ENCODE results near the gene SUSD6.
"Not testable (repeated sequence)": the region's sequence is repeated elsewhere in the genome, so short reads cannot be mapped to it uniquely, and the experiment has no call there.

SUSD6 gene

GRCh38 chr14:69694730-69695281, 83.4 kb downstream of the SUSD6 start:
- peak; percentile 73 for DNase-seq (ENCODE audit: low spot score)

GRCh38 chr14:69695322-69696203, 84.2 kb downstream of the SUSD6 start:
- no peak for DNase-seq (ENCODE audit: low spot score)

- DNase-seq (ENCODE audit: low spot score) = no peak
Observed at GRCh38 chr14:69696204-69696527, 84.8 kb downstream of the SUSD6 start.

- DNase-seq (ENCODE audit: low spot score) = no peak
Observed at GRCh38 chr14:69696633-69697557, 85.5 kb downstream of the SUSD6 start.

GRCh38 chr14:69698572-69698971, 87.2 kb downstream of the SUSD6 start:
- no peak for DNase-seq (ENCODE audit: low spot score)

- DNase-seq (ENCODE audit: low spot score) = not testable (repeated sequence)
Observed at GRCh38 chr14:69699243-69699642, 87.8 kb downstream of the SUSD6 start.

GRCh38 chr14:69699748-69700303, 88.4 kb downstream of the SUSD6 start:
- no peak for DNase-seq (ENCODE audit: low spot score)

GRCh38 chr14:69700575-69700974, 89.2 kb downstream of the SUSD6 start:
- DNase-seq (ENCODE audit: low spot score) = no peak

- DNase-seq (ENCODE audit: low spot score) = no peak
Observed at GRCh38 chr14:69701291-69701690, 89.9 kb downstream of the SUSD6 start.

GRCh38 chr14:69701857-69702256, 90.5 kb downstream of the SUSD6 start:
- DNase-seq (ENCODE audit: low spot score) = no peak

GRCh38 chr14:69703047-69704039, 91.9 kb downstream of the SUSD6 start:
- no peak for DNase-seq (ENCODE audit: low spot score)

- DNase-seq (ENCODE audit: low spot score) = no peak
Observed at GRCh38 chr14:69704319-69704718, 92.9 kb downstream of the SUSD6 start.

GRCh38 chr14:69705706-69706105, 94.3 kb downstream of the SUSD6 start:
- no peak for DNase-seq (ENCODE audit: low spot score)

GRCh38 chr14:69708049-69708448, 96.7 kb downstream of the SUSD6 start:
- no peak for DNase-seq (ENCODE audit: low spot score)

GRCh38 chr14:69708586-69709560, 97.5 kb downstream of the SUSD6 start:
- DNase-seq (ENCODE audit: low spot score) = peak; percentile 81

- peak; percentile 68 for DNase-seq (ENCODE audit: low spot score)
Observed at GRCh38 chr14:69710378-69710777, 99.0 kb downstream of the SUSD6 start.

- no peak for DNase-seq (ENCODE audit: low spot score)
Observed at GRCh38 chr14:69711065-69711464, 99.7 kb downstream of the SUSD6 start.

- DNase-seq (ENCODE audit: low spot score) = no peak
Observed at GRCh38 chr14:69711477-69711876, 100.1 kb downstream of the SUSD6 start.

- no peak for DNase-seq (ENCODE audit: low spot score)
Observed at GRCh38 chr14:69711881-69712560, 100.6 kb downstream of the SUSD6 start.
